ENCODE data around the gene SENP1. TPM values are rescaled to one million over a fixed set of nuclear protein-coding genes. Genes with fewer than 3 reads are reported as not detected.

The SENP1 gene
- total and polyA plus RNA-seq, 2 donors (not counting 3 experiments of a cell fraction or from before 2014, with no cell fraction given), result 9.9 to 20.5 TPM

- TF ChIP-seq FOS (IDR thresholded peaks at IDR 0.05; ENCODE audit: borderline replicate concordance, insufficient read depth, low read length) (no peak), CTCF (IDR thresholded peaks at IDR 0.05; ENCODE audit: extremely low read depth in 1 of 2, insufficient read depth in 1 of 2, low read depth in 1 of 2, low read length in 2 of 2) (no peak), JUN (IDR thresholded peaks at IDR 0.05; ENCODE audit: borderline replicate concordance, insufficient read depth, insufficient read length, low read depth) (no peak)
- ChIA-PET POLR2A (no interaction called here), CTCF (no interaction called here)
- FAIRE-seq (no peak), DNase-seq (ENCODE audit: low read depth, low spot score) (no peak)
- no TSS peak for BruUV-seq (replicated peaks)
- H3K36me3 ChIP-seq (ENCODE audit: control insufficient read depth in 2 of 2, extremely low read depth in 1 of 2, insufficient read depth in 2 of 2, low read length in 2 of 2), result no peaks in the 10 kb centered on the region
- H3K4me1 ChIP-seq (ENCODE audit: control insufficient read depth, extremely low read depth, insufficient read depth, low read length), result peaks cover 12% of the 10 kb centered on the region
- no peaks in the 10 kb centered on the region for H3K9me3 ChIP-seq (replicated peaks; ENCODE audit: control insufficient read depth, insufficient read depth, low read length)
- H4K20me1 ChIP-seq (replicated peaks; ENCODE audit: control insufficient read depth, extremely low read depth, insufficient read depth, low read length), result no peaks in the 10 kb centered on the region
- dilution Hi-C loops (cut with MboI; ENCODE audit: extremely low pct_ligation_motif_present, low sequenced_read_pairs) (no loop called here), intact Hi-C loops (cut with micrococcal nuclease) (loop anchor here (10.0 kb wide), 1 partner anchor 350 kb away; no protein-coding TSS in a partner anchor)
- no peak overlapping the region for H3K27ac ChIP-seq (ENCODE audit: insufficient read depth, low read depth, low read length)
- peak overlapping the region; percentile 77 for H3K4me2 ChIP-seq (ENCODE audit: insufficient read depth, low read length)
- H3K79me2 ChIP-seq (ENCODE audit: control insufficient read depth, insufficient read depth, low read length), result peaks cover 33% of the 10 kb centered on the region
- H3K27me3 ChIP-seq (ENCODE audit: control insufficient read depth in 2 of 2, insufficient read depth in 2 of 2, low read length in 2 of 2), result no peaks in the 10 kb centered on the region
- no peaks in the 10 kb centered on the region for H3K9me1 ChIP-seq (replicated peaks; ENCODE audit: control insufficient read depth, extremely low read depth, insufficient read depth, low read length)
- H2AFZ ChIP-seq (ENCODE audit: low read depth, low read length), result no peak overlapping the region
- no peak overlapping the region for H3K9ac ChIP-seq (replicated peaks; ENCODE audit: extremely low read depth, insufficient read depth, low read length)
- H3K4me3 ChIP-seq (replicated peaks in 1 of 3; ENCODE audit: insufficient read depth in 1 of 3, low read depth in 1 of 3, low read length in 3 of 3), result peak overlapping the region in 1 of 3 experiments; percentile 81
These were observed 1.3 kb downstream of the SENP1 start for GRCh38 chr12:48104531-48104930.

GRCh38 chr12:48092611-48093010 lies 13.3 kb downstream of the SENP1 start:
- Histone ChIP-seq H3K4me1 (ENCODE audit: control insufficient read depth, extremely low read depth, insufficient read depth, low read length) (no peaks in the 10 kb centered on the region), H3K27me3 (ENCODE audit: control insufficient read depth in 2 of 2, insufficient read depth in 2 of 2, low read length in 2 of 2) (no peaks in the 10 kb centered on the region), H3K27ac (ENCODE audit: insufficient read depth, low read depth, low read length) (no peak overlapping the region), H3K9ac (replicated peaks; ENCODE audit: extremely low read depth, insufficient read depth, low read length) (no peak overlapping the region), H3K4me3 (replicated peaks in 1 of 3; ENCODE audit: insufficient read depth in 1 of 3, low read depth in 1 of 3, low read length in 3 of 3) (no peak overlapping the region), H4K20me1 (replicated peaks; ENCODE audit: control insufficient read depth, extremely low read depth, insufficient read depth, low read length) (no peaks in the 10 kb centered on the region), H3K4me2 (ENCODE audit: insufficient read depth, low read length) (no peak overlapping the region), H3K9me1 (replicated peaks; ENCODE audit: control insufficient read depth, extremely low read depth, insufficient read depth, low read length) (no peaks in the 10 kb centered on the region), H2AFZ (ENCODE audit: low read depth, low read length) (no peak overlapping the region), H3K9me3 (replicated peaks; ENCODE audit: control insufficient read depth, insufficient read depth, low read length) (no peaks in the 10 kb centered on the region), H3K79me2 (ENCODE audit: control insufficient read depth, insufficient read depth, low read length) (no peaks in the 10 kb centered on the region), H3K36me3 (ENCODE audit: control insufficient read depth in 2 of 2, extremely low read depth in 1 of 2, insufficient read depth in 2 of 2, low read length in 2 of 2) (peaks cover 5 to 7% of the 10 kb centered on the region in 2 experiments)
- ChIA-PET CTCF (interaction anchor here (0.8 kb wide), 1 partner anchor 9 kb away, joined by 3 read pairs; no protein-coding TSS in a partner anchor), POLR2A (no interaction called here)
- FAIRE-seq (no peak), DNase-seq (ENCODE audit: low read depth, low spot score) (no peak)
- intact Hi-C loops (cut with micrococcal nuclease), result no loop called here
- dilution Hi-C loops (cut with MboI; ENCODE audit: extremely low pct_ligation_motif_present, low sequenced_read_pairs), result no loop called here
- BruUV-seq (replicated peaks), result no TSS peak
- no peak for TF ChIP-seq FOS (IDR thresholded peaks at IDR 0.05; ENCODE audit: borderline replicate concordance, insufficient read depth, low read length)
- TF ChIP-seq MAX (IDR thresholded peaks at IDR 0.05; ENCODE audit: insufficient read depth, insufficient read length), result no peak
- TF ChIP-seq POLR2AphosphoS5 (IDR thresholded peaks at IDR 0.05; ENCODE audit: insufficient read depth, low read depth, low read length), result no peak
- TF ChIP-seq EZH2 (IDR thresholded peaks at IDR 0.05; ENCODE audit: borderline replicate concordance, low read depth, low read length, severe bottlenecking), result no peak
- TF ChIP-seq MYC (IDR thresholded peaks at IDR 0.05; ENCODE audit: low read depth, low read length), result no peak
- TF ChIP-seq JUN (IDR thresholded peaks at IDR 0.05; ENCODE audit: borderline replicate concordance, insufficient read depth, insufficient read length, low read depth), result no peak
- no peak for TF ChIP-seq CTCF (IDR thresholded peaks at IDR 0.05; ENCODE audit: extremely low read depth in 1 of 2, insufficient read depth in 1 of 2, low read depth in 1 of 2, low read length in 2 of 2)
- no peak for TF ChIP-seq POLR2A (IDR thresholded peaks at IDR 0.05; ENCODE audit: low read depth, low read length)
